ENCODE data around the gene NTSR1. TPM values are rescaled to one million over a fixed set of nuclear protein-coding genes. Genes with fewer than 3 reads are reported as not detected.
A peak's percentile ranks its signal among the peaks of the same experiment; 100 is the strongest.

Gene NTSR1
- total and polyA plus RNA-seq, 2 of the 13 experiments (the other 11 are each of a cell fraction or from before 2014, with no cell fraction given) = 0.09 to 0.12 TPM

DNA sequence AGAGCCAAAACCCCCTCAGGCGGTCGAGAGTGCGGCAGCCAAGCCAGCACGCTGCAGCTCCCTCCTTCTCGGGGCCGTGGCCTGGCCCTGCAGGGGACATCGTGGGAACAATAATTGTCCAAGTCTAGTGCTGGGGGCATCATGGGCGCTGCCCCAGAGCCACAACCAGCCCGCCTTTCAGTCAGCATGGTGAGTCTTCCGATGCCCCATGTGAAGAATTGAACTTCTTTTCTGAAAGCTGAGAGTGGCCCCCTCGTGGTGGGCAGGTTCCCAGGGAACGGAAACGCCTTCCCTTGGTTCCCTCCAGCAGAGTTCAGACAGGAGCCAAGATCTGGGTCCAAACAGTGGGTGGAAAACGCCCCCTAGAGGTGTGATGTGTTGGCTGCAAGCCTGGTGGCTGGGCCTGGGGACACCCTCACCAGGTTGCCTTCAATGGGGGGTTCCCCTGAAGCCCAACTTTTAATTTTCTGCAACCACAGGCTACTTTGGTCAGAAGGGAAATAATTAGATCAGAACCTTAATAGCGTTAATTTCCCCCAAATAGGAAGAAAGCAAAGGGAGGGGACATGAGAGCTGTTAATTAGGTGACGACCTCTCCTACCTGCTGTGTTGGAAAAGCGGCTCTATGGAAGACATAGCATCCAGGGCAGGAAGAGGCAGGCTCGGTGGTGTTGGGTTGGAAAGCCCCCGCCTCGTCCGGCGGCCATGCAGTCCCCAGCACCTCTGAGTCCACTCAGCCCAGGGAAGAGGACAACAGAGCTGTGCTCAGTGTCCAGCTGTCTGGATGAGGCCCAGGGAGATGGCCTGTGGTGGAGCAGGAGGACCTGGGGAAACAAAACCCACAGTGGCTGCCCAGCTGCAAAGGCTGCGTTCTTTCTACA, 82.9 kb downstream of the NTSR1 start (continued):
- TF ChIP-seq AHDC1 (CRISPR knock-in tag; IDR thresholded peaks at IDR 0.05; ENCODE audit: borderline replicate concordance) (no peak), ZNF160 (CRISPR knock-in tag; IDR thresholded peaks at IDR 0.05) (no peak), SRSF9 (IDR thresholded peaks at IDR 0.05; ENCODE audit: borderline replicate concordance, insufficient read depth, low read depth, low read length, poor library complexity, severe bottlenecking) (no peak), ZNF232 (CRISPR knock-in tag; IDR thresholded peaks at IDR 0.05; ENCODE audit: borderline replicate concordance) (peak; percentile 57; the same call in 1 of the 2 replicates), ARNTL (CRISPR knock-in tag; IDR thresholded peaks at IDR 0.05) (no peak), PAX8 (CRISPR knock-in tag; IDR thresholded peaks at IDR 0.05; ENCODE audit: borderline replicate concordance) (no peak), ZFX (CRISPR knock-in tag; IDR thresholded peaks at IDR 0.05; ENCODE audit: low read depth) (peak; percentile 65; the same call in 1 of the 2 replicates), ZNF484 (CRISPR knock-in tag; IDR thresholded peaks at IDR 0.05; ENCODE audit: borderline replicate concordance, low read depth) (no peak), STAG1 (CRISPR knock-in tag; IDR thresholded peaks at IDR 0.05) (peak; percentile 99), CENPX (CRISPR knock-in tag; IDR thresholded peaks at IDR 0.05) (no peak), NFE2L2 (IDR thresholded peaks at IDR 0.05; ENCODE audit: low read length) (no peak), ZNF251 (CRISPR knock-in tag; IDR thresholded peaks at IDR 0.05) (no peak), ZNF225 (CRISPR knock-in tag; IDR thresholded peaks at IDR 0.05) (no peak), ZNF124 (CRISPR knock-in tag; IDR thresholded peaks at IDR 0.05) (peak; percentile 90; the same call in 1 of the 2 replicates), KDM6A (CRISPR knock-in tag; IDR thresholded peaks at IDR 0.05; ENCODE audit: low read depth) (no peak), SP1 (IDR thresholded peaks at IDR 0.05) (no peak), SP1 (CRISPR knock-in tag; IDR thresholded peaks at IDR 0.05) (peak; percentile 52), ZNF224 (CRISPR knock-in tag; IDR thresholded peaks at IDR 0.05) (no peak; the same call in 1 of the 2 replicates)
- TF ChIP-seq, protein P1, sequence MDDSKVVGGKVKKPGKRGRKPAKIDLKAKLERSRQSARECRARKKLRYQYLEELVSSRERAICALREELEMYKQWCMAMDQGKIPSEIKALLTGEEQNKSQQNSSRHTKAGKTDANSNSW (CRISPR knock-in tag; IDR thresholded peaks at IDR 0.05; ENCODE audit: borderline replicate concordance) = peak; percentile 72; the same call in 1 of the 2 replicates
- TF ChIP-seq, protein P2, sequence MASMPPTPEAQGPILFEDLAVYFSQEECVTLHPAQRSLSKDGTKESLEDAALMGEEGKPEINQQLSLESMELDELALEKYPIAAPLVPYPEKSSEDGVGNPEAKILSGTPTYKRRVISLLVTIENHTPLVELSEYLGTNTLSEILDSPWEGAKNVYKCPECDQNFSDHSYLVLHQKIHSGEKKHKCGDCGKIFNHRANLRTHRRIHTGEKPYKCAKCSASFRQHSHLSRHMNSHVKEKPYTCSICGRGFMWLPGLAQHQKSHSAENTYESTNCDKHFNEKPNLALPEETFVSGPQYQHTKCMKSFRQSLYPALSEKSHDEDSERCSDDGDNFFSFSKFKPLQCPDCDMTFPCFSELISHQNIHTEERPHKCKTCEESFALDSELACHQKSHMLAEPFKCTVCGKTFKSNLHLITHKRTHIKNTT (CRISPR knock-in tag; IDR thresholded peaks at IDR 0.05) = no peak
- TF ChIP-seq, protein P3, sequence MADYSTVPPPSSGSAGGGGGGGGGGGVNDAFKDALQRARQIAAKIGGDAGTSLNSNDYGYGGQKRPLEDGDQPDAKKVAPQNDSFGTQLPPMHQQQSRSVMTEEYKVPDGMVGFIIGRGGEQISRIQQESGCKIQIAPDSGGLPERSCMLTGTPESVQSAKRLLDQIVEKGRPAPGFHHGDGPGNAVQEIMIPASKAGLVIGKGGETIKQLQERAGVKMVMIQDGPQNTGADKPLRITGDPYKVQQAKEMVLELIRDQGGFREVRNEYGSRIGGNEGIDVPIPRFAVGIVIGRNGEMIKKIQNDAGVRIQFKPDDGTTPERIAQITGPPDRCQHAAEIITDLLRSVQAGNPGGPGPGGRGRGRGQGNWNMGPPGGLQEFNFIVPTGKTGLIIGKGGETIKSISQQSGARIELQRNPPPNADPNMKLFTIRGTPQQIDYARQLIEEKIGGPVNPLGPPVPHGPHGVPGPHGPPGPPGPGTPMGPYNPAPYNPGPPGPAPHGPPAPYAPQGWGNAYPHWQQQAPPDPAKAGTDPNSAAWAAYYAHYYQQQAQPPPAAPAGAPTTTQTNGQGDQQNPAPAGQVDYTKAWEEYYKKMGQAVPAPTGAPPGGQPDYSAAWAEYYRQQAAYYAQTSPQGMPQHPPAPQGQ (CRISPR knock-in tag; IDR thresholded peaks at IDR 0.05; ENCODE audit: borderline replicate concordance) = no peak
